ENCODE results near the gene C1D.

Gene C1D

DNA sequence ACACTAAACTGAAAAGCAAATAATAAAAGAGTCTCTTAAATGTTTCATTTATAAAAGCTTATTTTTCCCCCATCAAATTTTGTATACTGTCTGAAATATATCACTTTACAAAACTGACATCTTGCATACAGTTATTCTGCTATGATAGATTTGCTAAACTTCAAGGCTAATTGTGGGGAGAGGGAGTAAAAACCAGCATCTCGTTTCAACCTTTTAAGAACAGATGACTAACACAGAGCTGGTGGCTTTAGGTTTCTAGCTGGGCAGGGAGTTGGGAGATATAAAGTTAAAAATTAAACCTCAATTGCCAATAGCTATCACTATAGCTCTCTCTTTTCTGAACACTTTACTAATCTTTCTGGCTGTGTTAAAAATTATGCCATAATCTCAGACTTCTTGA, 23.5 kb downstream of the C1D start:
- DNase-seq (ENCODE audit: extremely low read depth, low read depth), result no peak
- no peak overlapping the region for H3K4me3 ChIP-seq (replicated peaks; ENCODE audit: low read depth, low read length)
- TF ChIP-seq, protein P1, sequence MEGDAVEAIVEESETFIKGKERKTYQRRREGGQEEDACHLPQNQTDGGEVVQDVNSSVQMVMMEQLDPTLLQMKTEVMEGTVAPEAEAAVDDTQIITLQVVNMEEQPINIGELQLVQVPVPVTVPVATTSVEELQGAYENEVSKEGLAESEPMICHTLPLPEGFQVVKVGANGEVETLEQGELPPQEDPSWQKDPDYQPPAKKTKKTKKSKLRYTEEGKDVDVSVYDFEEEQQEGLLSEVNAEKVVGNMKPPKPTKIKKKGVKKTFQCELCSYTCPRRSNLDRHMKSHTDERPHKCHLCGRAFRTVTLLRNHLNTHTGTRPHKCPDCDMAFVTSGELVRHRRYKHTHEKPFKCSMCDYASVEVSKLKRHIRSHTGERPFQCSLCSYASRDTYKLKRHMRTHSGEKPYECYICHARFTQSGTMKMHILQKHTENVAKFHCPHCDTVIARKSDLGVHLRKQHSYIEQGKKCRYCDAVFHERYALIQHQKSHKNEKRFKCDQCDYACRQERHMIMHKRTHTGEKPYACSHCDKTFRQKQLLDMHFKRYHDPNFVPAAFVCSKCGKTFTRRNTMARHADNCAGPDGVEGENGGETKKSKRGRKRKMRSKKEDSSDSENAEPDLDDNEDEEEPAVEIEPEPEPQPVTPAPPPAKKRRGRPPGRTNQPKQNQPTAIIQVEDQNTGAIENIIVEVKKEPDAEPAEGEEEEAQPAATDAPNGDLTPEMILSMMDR (IDR thresholded peaks at IDR 0.05; ENCODE audit: low read depth, low read length, missing control alignments), result no peak

DNA sequence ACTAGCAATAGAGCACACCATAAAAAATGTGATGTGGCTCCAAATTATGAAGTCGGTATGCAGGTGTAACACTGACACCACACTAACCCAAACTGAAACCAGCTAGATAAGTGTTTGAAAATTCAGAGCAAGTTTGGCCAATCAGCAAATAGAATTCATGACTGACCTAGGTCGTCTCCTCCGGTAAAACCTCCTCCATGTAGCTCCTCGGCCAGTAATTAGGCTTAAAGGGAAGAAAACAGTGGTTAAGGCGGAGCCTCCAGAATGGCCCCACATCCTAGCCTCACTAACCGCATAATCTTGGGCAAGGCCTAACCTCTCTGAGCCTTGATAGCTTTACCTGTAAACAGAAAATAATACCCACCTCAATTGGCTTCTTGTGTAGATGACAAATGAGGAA, 30.1 kb downstream of the C1D start:
- no peak for DNase-seq (ENCODE audit: extremely low read depth, low read depth)
- TF ChIP-seq, protein P1 (IDR thresholded peaks at IDR 0.05; ENCODE audit: low read depth, low read length, missing control alignments), result no peak
- no peak overlapping the region for H3K4me3 ChIP-seq (replicated peaks; ENCODE audit: low read depth, low read length)

DNA sequence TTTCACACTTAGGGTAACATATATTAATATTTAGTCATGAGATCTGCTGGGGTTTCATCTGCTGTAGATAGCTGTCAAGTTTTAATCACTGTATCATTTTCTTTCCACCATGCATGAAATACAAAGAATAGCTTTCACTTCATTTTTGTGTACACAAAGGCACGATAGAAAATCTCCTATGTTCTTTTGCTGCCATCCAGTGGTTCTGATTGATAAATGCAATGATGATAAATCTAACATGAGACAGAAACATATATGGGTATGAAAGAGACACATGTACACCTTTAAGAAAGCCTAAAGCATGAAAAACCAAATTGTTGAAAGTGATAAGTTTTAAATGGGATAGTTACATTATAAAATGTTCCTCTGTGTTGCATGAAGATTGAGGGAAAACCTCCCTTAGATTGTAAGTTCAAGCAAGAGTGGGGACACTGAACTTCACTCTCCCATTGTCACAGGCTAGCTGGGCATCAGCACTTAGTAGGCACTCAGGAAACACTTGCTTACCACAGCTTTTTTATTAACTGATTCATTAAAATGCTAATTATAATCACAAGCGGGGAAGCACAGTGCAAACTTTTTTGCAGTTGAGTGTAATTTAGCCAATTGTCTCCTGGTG, 31.2 kb downstream of the C1D start:
- TF ChIP-seq, protein P1 (IDR thresholded peaks at IDR 0.05; ENCODE audit: low read depth, low read length, missing control alignments), result peak; percentile 38
- peak; percentile 60 for DNase-seq (ENCODE audit: extremely low read depth, low read depth)
- H3K4me3 ChIP-seq (replicated peaks; ENCODE audit: low read depth, low read length), result no peak overlapping the region

DNA sequence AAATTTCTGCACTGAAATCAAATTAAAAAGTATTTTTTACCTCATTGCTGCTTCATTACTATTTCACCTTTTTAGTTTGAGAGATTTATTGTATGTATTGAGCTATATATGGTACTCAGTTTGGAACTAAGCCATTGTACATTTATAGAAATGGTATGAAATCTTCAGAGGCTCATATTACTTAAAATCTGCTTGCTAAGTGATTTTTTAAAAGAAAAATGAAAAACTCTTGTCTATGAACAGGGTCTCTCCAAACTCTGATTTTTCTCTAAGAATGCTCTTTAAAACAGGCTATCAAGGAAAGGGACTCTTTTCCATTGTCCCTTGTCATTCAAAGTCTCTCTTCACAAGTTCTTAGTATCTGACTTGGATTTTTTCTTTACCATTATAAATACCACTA, 31.8 kb downstream of the C1D start:
- TF ChIP-seq, protein P1 (IDR thresholded peaks at IDR 0.05; ENCODE audit: low read depth, low read length, missing control alignments), result no peak
- no peak for DNase-seq (ENCODE audit: extremely low read depth, low read depth)
- no peak overlapping the region for H3K4me3 ChIP-seq (replicated peaks; ENCODE audit: low read depth, low read length)

DNA sequence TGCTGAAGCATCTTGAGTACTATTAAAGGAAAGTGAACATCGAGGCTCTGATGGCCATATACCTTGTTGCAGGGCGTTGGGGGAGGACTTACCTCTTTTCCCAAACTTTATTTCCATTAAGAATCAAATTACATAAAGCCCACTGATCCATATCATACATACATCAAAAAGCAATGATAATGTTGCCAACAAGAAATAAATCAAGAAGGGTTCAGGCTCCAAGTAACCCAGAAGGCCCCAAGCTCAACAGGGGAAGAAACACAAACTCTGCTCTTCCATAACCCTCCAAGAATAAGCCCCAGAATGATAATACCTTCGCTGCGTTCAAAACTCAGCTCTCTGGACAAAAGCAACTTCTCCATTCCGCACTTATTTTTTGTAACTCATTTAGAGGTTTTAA, 32.3 kb downstream of the C1D start:
- TF ChIP-seq, protein P1 (IDR thresholded peaks at IDR 0.05; ENCODE audit: low read depth, low read length, missing control alignments), result no peak
- H3K4me3 ChIP-seq (replicated peaks; ENCODE audit: low read depth, low read length), result no peak overlapping the region
- no peak for DNase-seq (ENCODE audit: extremely low read depth, low read depth)

DNA sequence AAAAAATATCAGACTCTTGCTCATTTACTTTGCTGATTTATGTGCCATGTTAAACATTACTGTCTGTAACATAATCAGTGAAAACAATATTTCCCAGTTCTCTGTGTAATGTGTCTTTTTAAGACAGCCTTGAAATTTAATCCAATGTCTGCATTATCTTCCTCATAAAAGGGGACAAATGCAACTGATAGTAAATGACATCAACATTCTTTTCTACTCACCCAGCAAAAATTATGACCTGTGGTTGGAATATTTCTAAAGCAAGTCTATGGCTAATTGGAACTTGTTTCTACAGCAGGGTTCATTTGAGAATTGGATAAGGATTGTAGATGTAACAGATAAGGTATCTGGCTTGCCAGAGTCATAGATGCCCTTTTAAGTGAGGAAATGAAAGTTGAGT, 34.8 kb downstream of the C1D start:
- no peak for DNase-seq (ENCODE audit: extremely low read depth, low read depth)
- TF ChIP-seq, protein P1 (IDR thresholded peaks at IDR 0.05; ENCODE audit: low read depth, low read length, missing control alignments), result no peak
- H3K4me3 ChIP-seq (replicated peaks; ENCODE audit: low read depth, low read length), result no peak overlapping the region

DNA sequence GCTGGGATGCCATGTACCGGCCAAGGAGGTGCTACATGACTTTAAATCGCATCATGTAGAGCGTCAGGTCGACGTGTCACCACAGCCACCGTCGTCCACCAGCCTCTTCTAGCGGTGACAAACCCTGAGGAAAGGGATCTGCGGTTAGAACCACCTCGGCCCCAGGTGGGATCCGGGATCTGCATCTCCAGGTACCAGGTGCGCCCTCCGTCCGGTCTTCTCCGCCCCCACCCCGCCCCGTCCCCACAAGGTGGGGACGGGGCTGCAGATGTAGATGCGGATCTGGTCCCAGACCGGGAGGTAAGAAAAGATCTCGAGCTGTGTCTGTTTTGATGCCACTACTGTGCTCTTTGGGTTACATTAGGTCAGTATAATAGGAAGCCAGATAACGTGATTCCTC, 38.4 kb downstream of the C1D start:
- no peak for DNase-seq (ENCODE audit: extremely low read depth, low read depth)
- TF ChIP-seq, protein P1 (IDR thresholded peaks at IDR 0.05; ENCODE audit: low read depth, low read length, missing control alignments), result no peak
- no peak overlapping the region for H3K4me3 ChIP-seq (replicated peaks; ENCODE audit: low read depth, low read length)

Measured in HFF-Myc (cell line).